ENCODE results near the gene HELLS. TPM values are rescaled to one million over a fixed set of nuclear protein-coding genes. Genes with fewer than 3 reads are reported as not detected.
"Not testable (repeated sequence)": the region's sequence is repeated elsewhere in the genome, so short reads cannot be mapped to it uniquely, and the experiment has no call there.

Gene HELLS
- total and polyA plus RNA-seq, 2 experiments from 2014 or later: 776 to 913 TPM

DNA sequence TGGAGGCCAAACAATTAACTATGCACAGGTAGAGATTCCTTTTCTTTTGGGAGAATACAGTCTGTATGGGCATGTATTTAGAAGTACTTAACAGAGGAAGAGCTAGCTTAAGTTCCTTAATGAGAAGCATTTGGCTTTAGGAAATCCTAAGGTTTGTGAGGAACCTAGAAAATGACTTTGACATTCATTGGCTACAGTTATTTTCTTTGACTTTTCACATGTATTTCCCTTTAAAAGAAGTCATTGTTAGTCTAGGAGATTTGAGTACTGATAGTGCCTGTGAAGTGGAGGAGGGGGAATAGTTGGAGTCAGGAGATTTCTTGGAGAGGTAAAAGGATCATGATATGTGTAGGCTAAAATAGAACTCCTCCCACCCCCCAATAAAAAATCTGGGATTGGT, 3.6 kb downstream of the HELLS start:
- Mint-ChIP-seq H3K4me3 (peak overlapping the region; percentile 53), H3K4me1 (peaks cover 25% of the 10 kb centered on the region), H3K27ac (peak overlapping the region; percentile 41), H3K9me3 (peaks cover 3% of the 10 kb centered on the region; the same call in 1 of the 3 replicates), H3K36me3 (ENCODE audit: low read depth) (peaks cover 74% of the 10 kb centered on the region), H3K27me3 (ENCODE audit: insufficient read depth, low read depth, poor library complexity) (peaks cover 13% of the 10 kb centered on the region)
- TF ChIP-seq JUNB (IDR thresholded peaks at IDR 0.05; ENCODE audit: unreplicated experiment) (no peak), NANOG (IDR thresholded peaks at IDR 0.05; ENCODE audit: borderline replicate concordance) (peak; percentile 89)
- TF ChIP-seq, protein P1, sequence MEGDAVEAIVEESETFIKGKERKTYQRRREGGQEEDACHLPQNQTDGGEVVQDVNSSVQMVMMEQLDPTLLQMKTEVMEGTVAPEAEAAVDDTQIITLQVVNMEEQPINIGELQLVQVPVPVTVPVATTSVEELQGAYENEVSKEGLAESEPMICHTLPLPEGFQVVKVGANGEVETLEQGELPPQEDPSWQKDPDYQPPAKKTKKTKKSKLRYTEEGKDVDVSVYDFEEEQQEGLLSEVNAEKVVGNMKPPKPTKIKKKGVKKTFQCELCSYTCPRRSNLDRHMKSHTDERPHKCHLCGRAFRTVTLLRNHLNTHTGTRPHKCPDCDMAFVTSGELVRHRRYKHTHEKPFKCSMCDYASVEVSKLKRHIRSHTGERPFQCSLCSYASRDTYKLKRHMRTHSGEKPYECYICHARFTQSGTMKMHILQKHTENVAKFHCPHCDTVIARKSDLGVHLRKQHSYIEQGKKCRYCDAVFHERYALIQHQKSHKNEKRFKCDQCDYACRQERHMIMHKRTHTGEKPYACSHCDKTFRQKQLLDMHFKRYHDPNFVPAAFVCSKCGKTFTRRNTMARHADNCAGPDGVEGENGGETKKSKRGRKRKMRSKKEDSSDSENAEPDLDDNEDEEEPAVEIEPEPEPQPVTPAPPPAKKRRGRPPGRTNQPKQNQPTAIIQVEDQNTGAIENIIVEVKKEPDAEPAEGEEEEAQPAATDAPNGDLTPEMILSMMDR (conservative IDR thresholded peaks at IDR 0.05; ENCODE audit: low read depth in 2 of 2): no peak
- peaks cover 34% of the 10 kb centered on the region; the same call in 1 of the 2 replicates for H3K36me3 ChIP-seq (ENCODE audit: insufficient read depth)
- no peak for ATAC-seq
- H3K4me3 ChIP-seq: peak overlapping the region; percentile 97
- no peaks in the 10 kb centered on the region for H3K9me2 ChIP-seq (ENCODE audit: insufficient read depth)
- no peak overlapping the region for H2AFZ ChIP-seq
- H3K27me3 ChIP-seq (ENCODE audit: insufficient read depth): no peaks in the 10 kb centered on the region
- peak; percentile 44 for DNase-seq (ENCODE audit: low spot score)
- H3K79me2 ChIP-seq (replicated peaks; ENCODE audit: insufficient read depth): peaks cover 89% of the 10 kb centered on the region
- peaks cover 33% of the 10 kb centered on the region for H4K20me1 ChIP-seq (replicated peaks; ENCODE audit: insufficient read depth)
- H3K27ac ChIP-seq (ENCODE audit: low read depth): peak overlapping the region; percentile 52
- H3F3A ChIP-seq (replicated peaks; ENCODE audit: low read depth): no peaks in the 10 kb centered on the region; the same call in 1 of the 2 replicates
- H3K4me2 ChIP-seq: peak overlapping the region; percentile 92
- peaks cover 40% of the 10 kb centered on the region for H3K4me1 ChIP-seq (ENCODE audit: insufficient read depth)

DNA sequence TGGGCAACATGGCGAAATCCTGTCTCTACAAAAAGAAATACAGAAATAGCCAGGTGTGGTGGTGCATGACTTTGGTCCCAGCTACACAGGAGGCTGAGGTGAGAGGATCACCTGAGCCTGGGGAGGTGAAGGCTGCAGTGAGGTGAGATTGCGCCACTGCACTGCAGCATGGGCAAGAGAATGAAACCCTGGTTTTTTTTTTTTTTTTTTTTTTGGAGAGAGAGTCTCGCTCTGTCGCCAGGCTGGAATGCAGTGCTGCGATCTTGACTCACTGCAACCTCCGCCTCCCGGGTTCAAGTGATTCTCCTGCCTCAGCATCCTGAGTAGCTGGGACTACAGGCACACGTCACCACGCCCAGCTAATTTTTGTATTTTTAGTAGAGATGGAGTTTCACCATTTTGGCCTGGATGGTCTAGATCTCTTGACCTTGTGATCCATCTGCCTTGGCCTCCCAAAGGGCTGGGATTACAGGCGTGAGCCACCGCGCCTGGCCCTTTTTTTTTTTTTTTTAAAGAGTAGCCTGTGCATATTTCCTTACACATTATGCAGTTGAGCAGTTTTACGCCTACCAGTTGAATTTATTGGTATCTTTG, 22.2 kb downstream of the HELLS start:
- not testable (repeated sequence) for H3K27ac Mint-ChIP-seq; H3K27me3 ChIP-seq (ENCODE audit: insufficient read depth); H3K9me3 Mint-ChIP-seq; H3K4me2 ChIP-seq; H3K4me1 Mint-ChIP-seq; DNase-seq (ENCODE audit: low spot score); H3K4me3 ChIP-seq; H2AFZ ChIP-seq; H3K9me2 ChIP-seq (ENCODE audit: insufficient read depth); H3K4me1 ChIP-seq (ENCODE audit: insufficient read depth); H3K27me3 Mint-ChIP-seq (ENCODE audit: insufficient read depth, low read depth, poor library complexity); H3K4me3 Mint-ChIP-seq
- Histone ChIP-seq H4K20me1 (replicated peaks; ENCODE audit: insufficient read depth) (peaks cover 53% of the 10 kb centered on the region), H3F3A (replicated peaks; ENCODE audit: low read depth) (peaks cover 15% of the 10 kb centered on the region), H3K79me2 (replicated peaks; ENCODE audit: insufficient read depth) (peaks cover 89% of the 10 kb centered on the region), H3K36me3 (ENCODE audit: insufficient read depth) (peaks cover 90% of the 10 kb centered on the region), H3K27ac (ENCODE audit: low read depth) (peak overlapping the region; percentile 69; the same call in 1 of the 2 replicates)
- ATAC-seq: peak; percentile 19; the same call in 1 of the 3 replicates
- peaks cover 91% of the 10 kb centered on the region for H3K36me3 Mint-ChIP-seq (ENCODE audit: low read depth)

DNA sequence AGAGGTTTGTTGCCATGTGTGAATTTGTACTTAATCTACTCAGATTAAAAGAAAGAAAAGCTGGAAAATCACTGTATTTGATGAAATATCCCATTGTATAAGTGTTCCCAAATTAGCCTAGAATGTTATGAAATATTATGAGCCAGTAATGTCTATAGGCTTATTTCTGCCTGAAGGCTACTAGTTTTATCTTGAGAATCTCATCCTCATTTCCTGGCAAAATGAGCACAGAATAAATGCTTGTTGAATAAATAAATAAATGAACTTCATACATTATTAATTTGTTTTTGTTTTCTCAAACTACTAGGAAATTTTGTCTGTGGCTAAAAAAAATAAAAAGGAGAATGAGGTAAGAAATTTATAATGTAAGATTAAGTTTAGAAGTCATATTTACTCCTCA, 25.5 kb downstream of the HELLS start:
- Mint-ChIP-seq H3K27ac (peak overlapping the region; percentile 6; the same call in 1 of the 2 replicates), H3K4me3 (no peak overlapping the region), H3K4me1 (no peaks in the 10 kb centered on the region), H3K9me3 (no peaks in the 10 kb centered on the region; the same call in 2 of the 3 replicates), H3K27me3 (ENCODE audit: insufficient read depth, low read depth, poor library complexity) (peaks cover 7% of the 10 kb centered on the region), H3K36me3 (ENCODE audit: low read depth) (peaks cover 90% of the 10 kb centered on the region)
- peaks cover 83% of the 10 kb centered on the region for H3K36me3 ChIP-seq (ENCODE audit: insufficient read depth)
- no peaks in the 10 kb centered on the region for H3K9me2 ChIP-seq (ENCODE audit: insufficient read depth)
- no peak for ATAC-seq
- H3K4me2 ChIP-seq: no peak overlapping the region
- no peak for DNase-seq (ENCODE audit: low spot score)
- no peak overlapping the region for H2AFZ ChIP-seq
- no peak overlapping the region for H3K4me3 ChIP-seq
- TF ChIP-seq, protein P2, sequence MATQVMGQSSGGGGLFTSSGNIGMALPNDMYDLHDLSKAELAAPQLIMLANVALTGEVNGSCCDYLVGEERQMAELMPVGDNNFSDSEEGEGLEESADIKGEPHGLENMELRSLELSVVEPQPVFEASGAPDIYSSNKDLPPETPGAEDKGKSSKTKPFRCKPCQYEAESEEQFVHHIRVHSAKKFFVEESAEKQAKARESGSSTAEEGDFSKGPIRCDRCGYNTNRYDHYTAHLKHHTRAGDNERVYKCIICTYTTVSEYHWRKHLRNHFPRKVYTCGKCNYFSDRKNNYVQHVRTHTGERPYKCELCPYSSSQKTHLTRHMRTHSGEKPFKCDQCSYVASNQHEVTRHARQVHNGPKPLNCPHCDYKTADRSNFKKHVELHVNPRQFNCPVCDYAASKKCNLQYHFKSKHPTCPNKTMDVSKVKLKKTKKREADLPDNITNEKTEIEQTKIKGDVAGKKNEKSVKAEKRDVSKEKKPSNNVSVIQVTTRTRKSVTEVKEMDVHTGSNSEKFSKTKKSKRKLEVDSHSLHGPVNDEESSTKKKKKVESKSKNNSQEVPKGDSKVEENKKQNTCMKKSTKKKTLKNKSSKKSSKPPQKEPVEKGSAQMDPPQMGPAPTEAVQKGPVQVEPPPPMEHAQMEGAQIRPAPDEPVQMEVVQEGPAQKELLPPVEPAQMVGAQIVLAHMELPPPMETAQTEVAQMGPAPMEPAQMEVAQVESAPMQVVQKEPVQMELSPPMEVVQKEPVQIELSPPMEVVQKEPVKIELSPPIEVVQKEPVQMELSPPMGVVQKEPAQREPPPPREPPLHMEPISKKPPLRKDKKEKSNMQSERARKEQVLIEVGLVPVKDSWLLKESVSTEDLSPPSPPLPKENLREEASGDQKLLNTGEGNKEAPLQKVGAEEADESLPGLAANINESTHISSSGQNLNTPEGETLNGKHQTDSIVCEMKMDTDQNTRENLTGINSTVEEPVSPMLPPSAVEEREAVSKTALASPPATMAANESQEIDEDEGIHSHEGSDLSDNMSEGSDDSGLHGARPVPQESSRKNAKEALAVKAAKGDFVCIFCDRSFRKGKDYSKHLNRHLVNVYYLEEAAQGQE (IDR thresholded peaks at IDR 0.05; ENCODE audit: unreplicated experiment): no peak
- TF ChIP-seq EZH2 (IDR thresholded peaks at IDR 0.05; ENCODE audit: low read depth, unreplicated experiment): no peak
- H3K27ac ChIP-seq (ENCODE audit: low read depth): peak overlapping the region; percentile 70; the same call in 1 of the 2 replicates
- no peaks in the 10 kb centered on the region for H3K4me1 ChIP-seq (ENCODE audit: insufficient read depth)
- peaks cover 41% of the 10 kb centered on the region for H4K20me1 ChIP-seq (replicated peaks; ENCODE audit: insufficient read depth)
- peaks cover under 1% of the 10 kb centered on the region for H3F3A ChIP-seq (replicated peaks; ENCODE audit: low read depth)
- peaks cover 84% of the 10 kb centered on the region for H3K79me2 ChIP-seq (replicated peaks; ENCODE audit: insufficient read depth)
- H3K27me3 ChIP-seq (ENCODE audit: insufficient read depth): no peaks in the 10 kb centered on the region

Measured in GM23338 (cell line).